Liver (tissue), 3 donors: ENCODE results near the gene ATXN10.

ENCODE experiments used
- CTCF ChIP-seq: fragments of 150-350 bp; IDR thresholded peaks from 2 replicates; pipeline ENCODE4 v1.5.1; 2017; ENCODE audit warnings: improper control_type of control experiment, low read depth, low read length; ENCODE audit not compliant: missing input control
- JUND ChIP-seq, 2 donors: IDR thresholded peaks; 2 replicates each; pipeline ENCODE4 v1.6.1; 2016; ENCODE audit warnings: antibody characterized with exemption in 2 of 2
- RXRA ChIP-seq, 2 donors: IDR thresholded peaks; 2 replicates each; pipeline ENCODE4 v1.6.1; 2017 to 2018; ENCODE audit warnings: antibody characterized with exemption in 2 of 2, mild to moderate bottlenecking in 1 of 2
- TAF1 ChIP-seq: conservative IDR thresholded peaks from 2 replicates; pipeline ENCODE4 v1.6.1; 2016; ENCODE audit warnings: antibody characterized with exemption, mild to moderate bottlenecking
- TF ChIP-seq, protein P1 (sequence below): IDR thresholded peaks from 2 replicates; pipeline ENCODE4 v1.6.1; 2016; ENCODE audit warnings: antibody characterized with exemption
- donor health status: healthy.
- donor health status: healthy.

DNA sequence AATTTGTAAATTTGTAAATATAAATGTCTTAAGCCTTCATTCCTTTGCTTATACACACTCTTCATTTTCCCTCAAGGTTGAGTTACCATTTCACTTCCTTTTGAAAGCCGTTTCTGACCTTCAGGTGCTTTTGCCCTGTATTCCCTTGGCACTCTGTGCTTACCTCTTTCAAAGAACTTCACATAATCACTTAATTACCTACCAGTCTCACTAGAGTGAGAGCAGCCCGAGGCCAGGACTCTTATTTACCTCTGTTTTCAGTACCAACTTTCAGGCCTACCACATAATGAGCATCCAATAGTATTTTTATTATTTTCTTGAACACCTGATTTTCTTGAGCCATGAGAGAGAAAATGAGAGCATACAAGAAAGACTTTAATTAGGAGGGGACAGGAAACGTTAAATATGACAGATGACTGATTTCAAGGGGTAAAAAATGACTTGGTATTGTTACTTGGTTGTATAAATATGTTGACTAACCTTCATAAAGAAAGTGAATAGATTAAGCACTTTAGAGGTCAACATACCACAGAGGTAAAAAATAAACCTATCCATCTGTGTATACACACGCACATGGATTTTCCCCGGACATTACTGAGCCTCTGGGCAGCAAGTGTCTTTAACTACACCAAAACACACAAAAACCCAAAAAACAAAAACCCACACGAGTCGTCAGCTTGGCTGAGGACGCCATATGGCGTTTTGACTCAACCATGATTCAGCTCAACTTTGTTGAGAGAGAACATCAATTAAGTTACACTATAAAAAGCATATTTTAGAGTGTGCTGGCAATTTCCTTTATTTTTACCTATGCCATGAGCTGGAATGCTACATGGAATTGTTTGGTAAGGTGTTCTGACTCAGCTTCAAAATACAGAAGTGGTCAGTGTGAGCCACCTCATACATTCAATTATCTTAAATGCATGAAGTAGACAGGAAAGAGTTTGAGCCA, 7.6 kb downstream of the ATXN10 start:
- TF ChIP-seq CTCF (no peak), RXRA (IDR thresholded peaks at IDR 0.05) (no peak), JUND (IDR thresholded peaks at IDR 0.05) (no peak), TAF1 (no peak)
- TF ChIP-seq, protein P1, sequence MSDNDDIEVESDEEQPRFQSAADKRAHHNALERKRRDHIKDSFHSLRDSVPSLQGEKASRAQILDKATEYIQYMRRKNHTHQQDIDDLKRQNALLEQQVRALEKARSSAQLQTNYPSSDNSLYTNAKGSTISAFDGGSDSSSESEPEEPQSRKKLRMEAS, result no peak
